K562 (cell line): ENCODE measurements around the gene MALAT1. TPM values are rescaled to one million over a fixed set of nuclear protein-coding genes. Genes with fewer than 3 reads are reported as not detected.
A peak's percentile ranks its signal among the peaks of the same experiment; 100 is the strongest.
"Not testable (repeated sequence)": the region's sequence is repeated elsewhere in the genome, so short reads cannot be mapped to it uniquely, and the experiment has no call there.

ENCODE experiments used
- ATAC-seq: fragments of 200-7000 bp; cut with Tn5 transposase; 3 replicates; pipeline ENCODE4 v1.9.1; 2020; ENCODE audit warnings: moderate library complexity
- BruUV-seq: library from RNA; stranded (reverse); fragments of 400-500 nt; replicated peaks from 2 replicates; lab custom pipeline; 2021; lab: Mats Ljungman, UMichigan
- CTCF ChIA-PET: fragments of 300-600 bp; formaldehyde crosslinking; extraction: SDS; loops from one replicate; lab custom pipeline; 2021; ENCODE audit warnings: low intra/inter-chr PET ratio; lab: Yijun Ruan, JAX
- POLR2A ChIA-PET: fragments of 300-600, 350-650 bp; sonication (Branson Sonifier 250); formaldehyde crosslinking; extraction: SDS; loops from one replicate; lab custom pipeline; 2021; ENCODE audit warnings: antibody characterized with exemption, inconsistent platforms; lab: Yijun Ruan, JAX
- DNase-seq, 4 experiments: peaks; one replicate each; pipeline versions ENCODE4 v3.0.0 to v3.0.0-alpha.2; 2011 to 2018; ENCODE audit warnings: low spot score in 3 of 4, mixed read lengths in 3 of 4; ENCODE audit errors: extremely low read depth in 1 of 4
- FAIRE-seq: peaks from 2 replicates; lab custom pipeline; 2011; peaks lifted over from hg19 to GRCh38; lab: Jason Lieb, UNC
- H2AFZ ChIP-seq: 2 replicates; pipeline ENCODE4 v1.6.0; 2011; ENCODE audit warnings: low read depth, low read length, control low read depth, inconsistent platforms
- H3K27ac ChIP-seq: fragments of 200-600 bp; 3 replicates; pipeline ENCODE4 v1.8.0; 2011; ENCODE audit warnings: low read depth, mild to moderate bottlenecking, control low read depth, inconsistent platforms, low read length, moderate library complexity, mixed read lengths; ENCODE audit errors: extremely low read depth
- H3K27me3 ChIP-seq, 2 experiments: fragments of 300-600 bp in 1 of 2; 2 replicates in 1 of 2; 3 replicates in 1 of 2; pipeline versions ENCODE4 v1.6.0 to v1.8.0; 2011; ENCODE audit warnings: inconsistent platforms in 2 of 2, low read length in 2 of 2, mild to moderate bottlenecking in 1 of 2, mixed read lengths in 1 of 2, moderate library complexity in 1 of 2; ENCODE audit not compliant: control insufficient read depth in 2 of 2, insufficient read depth in 2 of 2
- H3K36me3 ChIP-seq: fragments of 300-600 bp; 3 replicates; pipeline ENCODE4 v1.8.0; 2011; ENCODE audit warnings: mild to moderate bottlenecking, low read length, inconsistent platforms; ENCODE audit not compliant: control insufficient read depth, insufficient read depth
- H3K4me1 ChIP-seq, 2 experiments: fragments of 200-600 bp in 1 of 2; replicated peaks in 1 of 2; 2 replicates in 1 of 2; 3 replicates in 1 of 2; pipeline versions ENCODE4 v1.5.1 to v1.8.0; 2011; ENCODE audit warnings: inconsistent platforms in 2 of 2, low read length in 2 of 2, mild to moderate bottlenecking in 1 of 2, mixed read lengths in 1 of 2, moderate library complexity in 1 of 2; ENCODE audit not compliant: control insufficient read depth in 2 of 2, insufficient read depth in 2 of 2
- H3K4me2 ChIP-seq: 2 replicates; pipeline ENCODE4 v1.6.1; 2011; ENCODE audit warnings: low read length, control low read depth, inconsistent platforms, mixed read lengths; ENCODE audit not compliant: insufficient read depth
- H3K4me3 ChIP-seq: fragments of 200-600 bp; sonication (generic), shearing (Covaris generic); 2 replicates; pipeline ENCODE4 v1.5.1; 2016; ENCODE audit warnings: control low read depth, inconsistent platforms
- H3K79me2 ChIP-seq: fragments of 200-600 bp; 3 replicates; pipeline ENCODE4 v1.8.0; 2011; ENCODE audit warnings: low read length, inconsistent platforms; ENCODE audit not compliant: control insufficient read depth, insufficient read depth
- H3K9ac ChIP-seq, 2 experiments: 2 replicates each; pipeline versions ENCODE4 v1.6.0 to v1.6.1; 2011; ENCODE audit warnings: low read depth in 2 of 2, low read length in 2 of 2, control low read depth in 1 of 2, inconsistent platforms in 1 of 2, mild to moderate bottlenecking in 1 of 2, mixed read lengths in 1 of 2; ENCODE audit not compliant: insufficient read depth in 1 of 2
- H3K9me1 ChIP-seq: one replicate; pipeline ENCODE4 v1.6.0; 2011; ENCODE audit warnings: inconsistent platforms, mild to moderate bottlenecking, low read length, moderate library complexity; ENCODE audit not compliant: control insufficient read depth, insufficient read depth
- H3K9me3 ChIP-seq: replicated peaks from 2 replicates; pipeline ENCODE4 v1.5.1; 2011; ENCODE audit warnings: low read depth, low read length, inconsistent platforms; ENCODE audit not compliant: control insufficient read depth, insufficient read depth
- H4K20me1 ChIP-seq: replicated peaks from 2 replicates; pipeline ENCODE4 v1.6.1; 2011; ENCODE audit warnings: low read length, inconsistent platforms, mixed read lengths; ENCODE audit not compliant: control insufficient read depth, insufficient read depth
- C11orf30 ChIP-seq: fragments of 450-650 bp; IDR thresholded peaks from 2 replicates; pipeline ENCODE4 v1.6.1; 2016; ENCODE audit warnings: low read depth, mild to moderate bottlenecking
- RBBP5 ChIP-seq: fragments of 200-600 bp; sonication (generic); IDR thresholded peaks from 2 replicates; pipeline ENCODE4 v1.6.1; 2012; ENCODE audit warnings: borderline replicate concordance, mild to moderate bottlenecking, low read length, control low read depth, inconsistent platforms; ENCODE audit not compliant: insufficient read depth, poor library complexity, severe bottlenecking
- SP1 ChIP-seq: sonication (generic); formaldehyde crosslinking; IDR thresholded peaks from 2 replicates; pipeline ENCODE4 v1.8.1; 2022; ENCODE audit warnings: mild to moderate bottlenecking, missing genetic modification reagents
- ZFX ChIP-seq: sonication (generic); formaldehyde crosslinking; IDR thresholded peaks from 2 replicates; pipeline ENCODE4 v1.8.0; 2022; ENCODE audit warnings: mild to moderate bottlenecking, missing genetic modification reagents, moderate library complexity
- ZNF316 ChIP-seq: fragments of 450-650 bp; IDR thresholded peaks from 2 replicates; pipeline ENCODE4 v1.6.1; 2016
- WGBS: fragments of 100-300 bp; shearing (Covaris generic); methylation state at CpG from one replicate; pipeline ENCODE4 v1.1.6; 2016; ENCODE audit warnings: low coverage, mixed read lengths; ENCODE audit not compliant: insufficient coverage; ENCODE audit errors: missing lambda C conversion rate; 5-methylcytosine and 5-hydroxymethylcytosine counted together
- in situ Hi-C: fragments of 300-500 bp; cut with MboI; formaldehyde crosslinking; loops from 4 replicates; pipeline ENCODE4 v1.15.0; 2018; ENCODE audit warnings: inconsistent platforms, mixed read lengths
- intact Hi-C: fragments of 100-400 bp; cut with micrococcal nuclease; formaldehyde crosslinking; loops from 2 replicates; pipeline ENCODE4 v1.14.2; 2022
- polyA plus RNA-seq, 8 experiments: library from polyadenylated mRNA; depleted of rRNA in 4 of 8; stranded (reverse) in 5 of 8; unstranded in 3 of 8; fragments of >200 nt; fragmentation: Nextera tagmentation in 2 of 8; fragmentation: Illumina TruSeq in 1 of 8; extraction: Ambion mirVana in 2 of 8; extraction: Trizol in 1 of 8; gene quantifications; 2 replicates each; pipeline versions ENCODE4 v1.2.1 to v1.2.3, GENCODE V29; 2011 to 2014; ENCODE audit warnings: inconsistent platforms in 1 of 8, missing spikeins in 1 of 8
- total RNA-seq, 7 experiments: library from RNA; depleted of rRNA in 6 of 7; stranded (reverse); fragments of >200 nt in 6 of 7; fragmentation: Illumina TruSeq in 2 of 7; extraction: Trizol in 2 of 7; gene quantifications; 2 replicates each; pipeline versions ENCODE4 v1.2.1 to v1.2.3, GENCODE V29; 2011 to 2021; ENCODE audit warnings: low replicate concordance in 1 of 7
- TF ChIP-seq, protein P1 (sequence below), 2 experiments: IDR thresholded peaks in 1 of 2; conservative IDR thresholded peaks in 1 of 2; 2 replicates each; pipeline ENCODE4 v1.6.1; 2016; ENCODE audit warnings: low read depth in 2 of 2, mild to moderate bottlenecking in 1 of 2, missing compliant biosample characterization in 1 of 2, missing genetic modification characterization in 1 of 2, moderate library complexity in 1 of 2
- TF ChIP-seq, protein P2 (sequence below): fragments of 450-650 bp; IDR thresholded peaks from 2 replicates; pipeline ENCODE4 v1.6.1; 2016

The MALAT1 gene
- total and polyA plus RNA-seq, 9 of the 15 experiments (the other 6 are each of a cell fraction or from before 2014, with no cell fraction given): 363 to 8,715 (median 2,351) TPM

DNA sequence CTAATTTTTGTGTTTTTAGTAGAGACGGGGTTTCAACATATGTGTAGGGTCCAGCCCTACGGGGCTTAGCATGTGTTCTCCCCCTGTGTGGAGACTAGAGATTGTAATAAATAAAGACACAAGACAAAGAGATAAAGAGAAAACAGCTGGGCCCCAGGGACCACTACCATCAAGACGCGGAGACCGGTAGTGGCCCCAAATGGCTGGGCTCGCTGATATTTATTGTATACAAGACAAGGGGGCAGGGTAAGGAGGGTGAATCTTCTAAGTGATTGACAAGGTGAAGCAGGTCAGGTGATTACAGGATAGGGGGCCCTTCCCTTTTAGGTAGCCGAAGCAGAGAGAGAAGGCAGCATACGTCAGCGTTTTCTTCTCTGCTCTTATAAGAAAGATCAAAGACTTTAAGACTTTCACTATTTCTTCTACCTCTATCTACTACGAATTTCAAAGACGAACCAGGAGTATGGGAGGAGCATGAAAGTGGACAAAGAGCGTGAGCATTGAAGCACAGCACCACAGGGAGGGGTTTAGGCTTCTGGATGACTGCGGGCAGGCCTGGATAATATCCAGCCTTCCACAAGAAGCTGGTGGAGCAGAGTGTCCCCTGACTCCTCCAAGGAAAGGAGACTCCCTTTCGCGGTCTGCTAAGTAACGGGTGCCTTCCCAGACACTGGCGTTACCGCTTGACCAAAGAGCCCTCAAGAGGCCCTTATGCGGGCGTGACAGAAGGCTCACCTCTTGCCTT, 23.1 kb downstream of the MALAT1 start:
- H3K4me3 ChIP-seq, in situ Hi-C loops, intact Hi-C loops, H3K27me3 ChIP-seq, CTCF ChIA-PET, BruUV-seq, DNase-seq, H3K9me3 ChIP-seq, FAIRE-seq, H3K27ac ChIP-seq, H3K9me1 ChIP-seq, ATAC-seq, H4K20me1 ChIP-seq: not testable (repeated sequence)
- Histone ChIP-seq H3K4me1 (peaks cover 38 to 40% of the 10 kb centered on the region in 2 experiments), H3K36me3 (peaks cover 10% of the 10 kb centered on the region; the same call in 2 of the 3 replicates), H3K79me2 (peaks cover 23% of the 10 kb centered on the region), H2AFZ (peak overlapping the region; percentile 84), H3K4me2 (peak overlapping the region; percentile 55), H3K9ac (peak overlapping the region; percentile 20 to 59; a peak in 2 of 4 replicates)
- POLR2A ChIA-PET: interaction anchor here (1.2 to 1.8 kb wide), 2 partner anchors 20 to 98 kb away, joined by 3 to 12 read pairs; partner anchors contain the start of gene NEAT1
- WGBS: 28% methylated on average over 17 of the region's 20 CpGs
- TF ChIP-seq, protein P1, sequence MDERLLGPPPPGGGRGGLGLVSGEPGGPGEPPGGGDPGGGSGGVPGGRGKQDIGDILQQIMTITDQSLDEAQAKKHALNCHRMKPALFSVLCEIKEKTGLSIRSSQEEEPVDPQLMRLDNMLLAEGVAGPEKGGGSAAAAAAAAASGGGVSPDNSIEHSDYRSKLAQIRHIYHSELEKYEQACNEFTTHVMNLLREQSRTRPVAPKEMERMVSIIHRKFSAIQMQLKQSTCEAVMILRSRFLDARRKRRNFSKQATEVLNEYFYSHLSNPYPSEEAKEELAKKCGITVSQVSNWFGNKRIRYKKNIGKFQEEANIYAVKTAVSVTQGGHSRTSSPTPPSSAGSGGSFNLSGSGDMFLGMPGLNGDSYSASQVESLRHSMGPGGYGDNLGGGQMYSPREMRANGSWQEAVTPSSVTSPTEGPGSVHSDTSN (CRISPR knock-in tag; IDR thresholded peaks at IDR 0.05; ENCODE audit: low read depth): not testable (repeated sequence)
- TF ChIP-seq, protein P1 (tag; conservative IDR thresholded peaks at IDR 0.05; ENCODE audit: low read depth): peak; percentile 33; the same call in 1 of the 2 replicates
- TF ChIP-seq SP1 (CRISPR knock-in tag) (0 out of 2 replicates have a peak, but pooled peaks have one; percentile 18), ZFX (0 out of 2 replicates have a peak, but pooled peaks have one; percentile 41), RBBP5 (peak; percentile 21), ZNF316 (peak; percentile 76), C11orf30 (peak; percentile 59)
- TF ChIP-seq, protein P2, sequence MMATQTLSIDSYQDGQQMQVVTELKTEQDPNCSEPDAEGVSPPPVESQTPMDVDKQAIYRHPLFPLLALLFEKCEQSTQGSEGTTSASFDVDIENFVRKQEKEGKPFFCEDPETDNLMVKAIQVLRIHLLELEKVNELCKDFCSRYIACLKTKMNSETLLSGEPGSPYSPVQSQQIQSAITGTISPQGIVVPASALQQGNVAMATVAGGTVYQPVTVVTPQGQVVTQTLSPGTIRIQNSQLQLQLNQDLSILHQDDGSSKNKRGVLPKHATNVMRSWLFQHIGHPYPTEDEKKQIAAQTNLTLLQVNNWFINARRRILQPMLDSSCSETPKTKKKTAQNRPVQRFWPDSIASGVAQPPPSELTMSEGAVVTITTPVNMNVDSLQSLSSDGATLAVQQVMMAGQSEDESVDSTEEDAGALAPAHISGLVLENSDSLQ: peak; percentile 79
